HepG2 (cell line): Measurements from ENCODE around the gene CHRNA5.

ENCODE experiments used
- ADNP ChIP-seq: sonication (generic); formaldehyde crosslinking; IDR thresholded peaks from 2 replicates; pipeline ENCODE4 v1.4.0; 2020; ENCODE audit warnings: missing genetic modification reagents
- CTCF ChIP-seq: sonication (generic); formaldehyde crosslinking; IDR thresholded peaks from 2 replicates; pipeline ENCODE4 v1.5.0; 2020; ENCODE audit warnings: mild to moderate bottlenecking, missing genetic modification reagents, moderate library complexity
- DBP ChIP-seq: sonication (generic); formaldehyde crosslinking; IDR thresholded peaks from 2 replicates; pipeline ENCODE4 v1.4.0; 2020; ENCODE audit warnings: missing genetic modification reagents; ENCODE audit errors: not compliant biosample characterization
- FOXK1 ChIP-seq: sonication (generic); formaldehyde crosslinking; IDR thresholded peaks from 2 replicates; pipeline ENCODE4 v1.4.0; 2020; ENCODE audit warnings: low read depth, missing genetic modification reagents, borderline replicate concordance
- HNF4A ChIP-seq: sonication (generic); formaldehyde crosslinking; IDR thresholded peaks from 2 replicates; pipeline ENCODE4 v1.4.0; 2020; ENCODE audit warnings: missing genetic modification reagents
- HNRNPUL1 ChIP-seq: fragments of 200-400 bp; formaldehyde crosslinking; IDR thresholded peaks from 2 replicates; pipeline ENCODE4 v1.6.1; 2017; ENCODE audit warnings: low read depth, mild to moderate bottlenecking, low read length, moderate library complexity
- MAFG ChIP-seq: sonication (generic); formaldehyde crosslinking; IDR thresholded peaks from 2 replicates; pipeline ENCODE4 v1.5.1; 2020; ENCODE audit warnings: mild to moderate bottlenecking, missing genetic modification reagents
- SIN3A ChIP-seq: IDR thresholded peaks from 2 replicates; pipeline ENCODE4 v1.6.1; 2011; ENCODE audit warnings: low read depth, mild to moderate bottlenecking, control low read depth, low read length, borderline replicate concordance
- U2AF1 ChIP-seq: fragments of 200-400 bp; formaldehyde crosslinking; optimal IDR thresholded peaks from 2 replicates; pipeline ENCODE3; 2017; ENCODE audit warnings: mild to moderate bottlenecking, low read depth, low read length

GRCh38 chr15:78533331-78533730 lies 32.0 kb upstream of the CHRNA5 start:
- TF ChIP-seq SIN3A (no peak), CTCF (CRISPR knock-in tag) (no peak), MAFG (CRISPR knock-in tag) (no peak), HNF4A (CRISPR knock-in tag) (no peak), ADNP (CRISPR knock-in tag) (no peak), HNRNPUL1 (no peak), FOXK1 (no peak), DBP (CRISPR knock-in tag) (no peak), U2AF1 (no peak)
